Mesodermal cell (in vitro differentiated cells): ENCODE data around the gene SLC30A9.

ENCODE experiments used
- H3K27ac ChIP-seq: 2 replicates; pipeline ENCODE4 v1.7.0; 2013; ENCODE audit warnings: mild to moderate bottlenecking, low read depth, low read length, moderate library complexity; ENCODE audit not compliant: severe bottlenecking
- H3K36me3 ChIP-seq: 2 replicates; pipeline ENCODE4 v1.7.1; 2013; ENCODE audit warnings: mild to moderate bottlenecking, low read length, moderate library complexity; ENCODE audit not compliant: control insufficient read depth, insufficient read depth
- H3K4me1 ChIP-seq: one replicate; pipeline ENCODE4 v1.7.1; 2013; ENCODE audit warnings: mild to moderate bottlenecking, low read length; ENCODE audit not compliant: insufficient read depth, control insufficient read depth, poor library complexity, severe bottlenecking
- H3K4me3 ChIP-seq: 2 replicates; pipeline ENCODE4 v1.7.0; 2013; ENCODE audit warnings: low read length, control low read depth, mild to moderate bottlenecking; ENCODE audit not compliant: insufficient read depth, poor library complexity, severe bottlenecking; ENCODE audit errors: extremely low read depth
- H3K9me3 ChIP-seq: 2 replicates; pipeline ENCODE4 v1.7.1; 2013; ENCODE audit warnings: mild to moderate bottlenecking, low read length, moderate library complexity; ENCODE audit not compliant: control insufficient read depth
- WGBS, 2 experiments: methylation state at CpG; one replicate each; pipeline ENCODE4 v1.1.5; 2013; ENCODE audit warnings: missing lambda C conversion rate in 2 of 2; ENCODE audit not compliant: insufficient coverage in 2 of 2; 5-methylcytosine and 5-hydroxymethylcytosine counted together

Gene SLC30A9

GRCh38 chr4:42136371-42136770, 146.0 kb downstream of the SLC30A9 start:
- H3K27ac ChIP-seq, result no peak overlapping the region
- no peaks in the 10 kb centered on the region for H3K4me1 ChIP-seq
- 70% methylated on average over 2 of the region's 3 CpGs; no CpG with 5 or more reads in 1 of the 2 experiments for WGBS, 2 experiments
- H3K36me3 ChIP-seq, result no peaks in the 10 kb centered on the region
- no peaks in the 10 kb centered on the region for H3K9me3 ChIP-seq
- H3K4me3 ChIP-seq, result no peak overlapping the region
